Measurements from ENCODE around the gene GFER.

GRCh38 chr16:2013527-2013926 lies 29.5 kb downstream of the GFER start:
- TF ChIP-seq CTCF (IDR thresholded peaks at IDR 0.05) (no peak), RFX5 (IDR thresholded peaks at IDR 0.05; ENCODE audit: low read length) (no peak), MXI1 (IDR thresholded peaks at IDR 0.05; ENCODE audit: low read depth, low read length) (no peak), JUND (IDR thresholded peaks at IDR 0.05) (no peak), RAD21 (IDR thresholded peaks at IDR 0.05; ENCODE audit: low read length) (no peak), IRF3 (IDR thresholded peaks at IDR 0.05; ENCODE audit: low read depth, low read length) (no peak), TAF1 (IDR thresholded peaks at IDR 0.05; ENCODE audit: borderline replicate concordance, low read depth, low read length) (no peak), MAX (IDR thresholded peaks at IDR 0.05; ENCODE audit: low read depth) (no peak), SIN3A (IDR thresholded peaks at IDR 0.05; ENCODE audit: borderline replicate concordance, low read depth, low read length) (no peak), REST (IDR thresholded peaks at IDR 0.05; ENCODE audit: low read depth, low read length) (no peak), TCF12 (IDR thresholded peaks at IDR 0.05) (no peak), POLR2AphosphoS5 (IDR thresholded peaks at IDR 0.05; ENCODE audit: low read depth, low read length) (no peak)
- TF ChIP-seq, protein P1, sequence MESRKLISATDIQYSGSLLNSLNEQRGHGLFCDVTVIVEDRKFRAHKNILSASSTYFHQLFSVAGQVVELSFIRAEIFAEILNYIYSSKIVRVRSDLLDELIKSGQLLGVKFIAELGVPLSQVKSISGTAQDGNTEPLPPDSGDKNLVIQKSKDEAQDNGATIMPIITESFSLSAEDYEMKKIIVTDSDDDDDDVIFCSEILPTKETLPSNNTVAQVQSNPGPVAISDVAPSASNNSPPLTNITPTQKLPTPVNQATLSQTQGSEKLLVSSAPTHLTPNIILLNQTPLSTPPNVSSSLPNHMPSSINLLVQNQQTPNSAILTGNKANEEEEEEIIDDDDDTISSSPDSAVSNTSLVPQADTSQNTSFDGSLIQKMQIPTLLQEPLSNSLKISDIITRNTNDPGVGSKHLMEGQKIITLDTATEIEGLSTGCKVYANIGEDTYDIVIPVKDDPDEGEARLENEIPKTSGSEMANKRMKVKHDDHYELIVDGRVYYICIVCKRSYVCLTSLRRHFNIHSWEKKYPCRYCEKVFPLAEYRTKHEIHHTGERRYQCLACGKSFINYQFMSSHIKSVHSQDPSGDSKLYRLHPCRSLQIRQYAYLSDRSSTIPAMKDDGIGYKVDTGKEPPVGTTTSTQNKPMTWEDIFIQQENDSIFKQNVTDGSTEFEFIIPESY (IDR thresholded peaks at IDR 0.05; ENCODE audit: borderline replicate concordance, low read depth) = no peak
- TF ChIP-seq, protein P2, sequence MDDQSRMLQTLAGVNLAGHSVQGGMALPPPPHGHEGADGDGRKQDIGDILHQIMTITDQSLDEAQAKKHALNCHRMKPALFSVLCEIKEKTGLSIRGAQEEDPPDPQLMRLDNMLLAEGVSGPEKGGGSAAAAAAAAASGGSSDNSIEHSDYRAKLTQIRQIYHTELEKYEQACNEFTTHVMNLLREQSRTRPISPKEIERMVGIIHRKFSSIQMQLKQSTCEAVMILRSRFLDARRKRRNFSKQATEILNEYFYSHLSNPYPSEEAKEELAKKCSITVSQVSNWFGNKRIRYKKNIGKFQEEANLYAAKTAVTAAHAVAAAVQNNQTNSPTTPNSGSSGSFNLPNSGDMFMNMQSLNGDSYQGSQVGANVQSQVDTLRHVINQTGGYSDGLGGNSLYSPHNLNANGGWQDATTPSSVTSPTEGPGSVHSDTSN (IDR thresholded peaks at IDR 0.05) = no peak
